Hematopoietic multipotent progenitor cell treated with erythropoietin and hydrocortisone succinate and interleukin-3 and kit ligand, for 8 days (in vitro differentiated cells): ENCODE results near the gene ATP6V1E1.
"Not testable (repeated sequence)": the region's sequence is repeated elsewhere in the genome, so short reads cannot be mapped to it uniquely, and the experiment has no call there.

Experiments used
- DNase-seq: peaks from one replicate; pipeline ENCODE4 v3.0.0-alpha.2; 2015

The ATP6V1E1 gene

DNA sequence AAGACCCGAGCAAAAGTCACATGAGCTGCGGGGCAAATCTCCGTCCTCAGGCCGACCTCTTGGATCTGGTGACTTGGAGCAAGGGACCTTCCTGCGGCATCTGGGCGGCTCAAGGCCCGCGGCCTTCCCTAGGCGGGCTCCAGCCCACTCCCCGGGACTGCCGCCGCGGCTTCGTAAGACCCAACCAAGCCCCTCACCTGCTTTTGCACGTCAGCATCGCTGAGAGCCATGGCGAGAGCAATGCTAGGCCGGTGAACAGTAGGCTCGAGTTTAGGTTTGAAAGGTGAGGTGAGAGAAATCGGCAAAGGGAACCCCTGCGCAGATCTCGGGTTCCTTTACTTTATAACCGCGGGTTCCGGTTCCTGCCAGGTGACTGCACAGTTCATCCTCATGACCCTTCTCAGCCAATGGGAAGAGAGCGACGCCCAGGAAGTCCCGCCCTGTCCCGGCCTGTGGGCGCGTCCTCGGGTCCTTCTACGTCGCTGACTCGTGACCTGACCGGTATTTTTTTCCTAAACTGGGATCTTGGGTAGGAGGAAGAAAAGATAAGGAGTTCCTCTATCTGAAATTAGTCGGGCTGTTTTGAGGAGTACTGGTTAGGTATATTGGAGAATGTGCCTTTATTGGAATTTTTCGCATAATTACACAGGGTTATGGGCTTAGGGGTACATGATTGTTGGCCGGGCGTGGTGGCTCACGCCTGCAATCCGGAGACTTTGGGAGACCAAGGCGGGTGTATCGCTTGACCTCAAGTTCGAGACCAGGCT lies at the start of gene ATP6V1E1:
ATP6V1E1 (minus strand) TSS at position 344 of the 767 bp plus-strand sequence; CDS start at position 230, 114 bp downstream.
- peak; percentile 98 for DNase-seq

DNA sequence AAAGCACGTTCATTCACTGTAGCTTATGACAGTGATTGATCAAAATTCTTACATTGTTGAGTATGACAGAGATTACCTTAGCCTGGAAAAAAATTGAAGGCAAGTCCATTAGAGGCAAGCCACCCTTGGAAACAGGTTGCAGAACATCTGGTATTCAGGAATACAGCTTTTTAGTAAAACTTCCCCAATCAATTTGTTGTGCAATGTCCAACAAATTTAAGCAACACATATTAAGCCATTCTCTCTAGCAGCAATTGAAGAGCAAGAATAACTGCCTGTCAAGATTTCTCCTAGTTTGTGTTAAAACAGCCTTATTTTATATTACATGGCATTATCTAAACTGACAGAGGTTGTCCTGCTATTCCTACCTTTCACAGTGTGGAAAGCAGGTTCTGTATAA lies 47.0 kb upstream of the ATP6V1E1 start:
- no peak for DNase-seq

DNA sequence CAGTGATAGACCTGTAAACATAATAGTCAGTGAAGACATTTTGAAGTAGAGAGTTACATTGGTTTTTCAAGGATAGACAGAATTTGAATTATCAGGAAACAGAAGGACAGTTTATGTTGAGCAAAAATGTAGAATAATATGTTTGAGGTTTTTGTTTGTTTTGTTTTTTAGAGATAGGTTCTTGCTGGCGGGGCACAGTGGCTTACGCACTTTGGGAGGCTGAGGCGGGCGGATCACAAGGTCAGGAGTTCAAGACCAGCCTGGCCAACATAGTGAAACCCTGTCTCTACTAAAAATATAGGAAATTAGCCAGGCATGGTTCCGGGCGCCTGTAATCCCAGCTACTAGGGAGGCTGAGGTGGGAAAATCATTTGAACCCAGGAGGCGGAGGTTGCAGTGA lies 45.6 kb upstream of the ATP6V1E1 start:
- no peak for DNase-seq

DNA sequence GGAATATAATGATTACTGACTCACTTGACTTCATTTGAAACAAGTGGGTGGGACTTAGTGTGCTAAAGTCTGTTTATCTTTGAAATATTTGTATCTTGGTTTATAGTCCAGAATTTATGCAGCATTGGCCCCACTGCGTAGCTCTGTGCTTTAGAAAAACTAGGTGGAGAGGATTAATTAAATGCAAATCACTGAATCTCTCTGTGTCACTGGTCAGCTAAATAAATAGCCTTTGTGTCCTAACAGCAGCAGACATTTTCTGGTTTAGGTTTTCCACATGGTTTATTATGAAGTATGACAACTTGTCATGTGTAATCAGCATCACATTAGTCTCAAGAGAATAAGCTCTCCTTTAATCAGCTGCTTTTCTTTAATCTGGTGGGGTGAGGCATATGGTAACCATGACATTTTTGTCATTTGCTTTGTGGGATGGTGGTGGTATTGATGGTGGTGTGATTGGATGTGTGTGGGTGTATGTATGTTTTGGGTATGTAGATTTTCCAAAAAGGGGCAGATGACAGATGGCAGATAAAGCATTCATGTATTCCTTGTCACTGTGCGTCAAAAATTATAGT lies 44.0 kb upstream of the ATP6V1E1 start:
- DNase-seq: peak; percentile 13

DNA sequence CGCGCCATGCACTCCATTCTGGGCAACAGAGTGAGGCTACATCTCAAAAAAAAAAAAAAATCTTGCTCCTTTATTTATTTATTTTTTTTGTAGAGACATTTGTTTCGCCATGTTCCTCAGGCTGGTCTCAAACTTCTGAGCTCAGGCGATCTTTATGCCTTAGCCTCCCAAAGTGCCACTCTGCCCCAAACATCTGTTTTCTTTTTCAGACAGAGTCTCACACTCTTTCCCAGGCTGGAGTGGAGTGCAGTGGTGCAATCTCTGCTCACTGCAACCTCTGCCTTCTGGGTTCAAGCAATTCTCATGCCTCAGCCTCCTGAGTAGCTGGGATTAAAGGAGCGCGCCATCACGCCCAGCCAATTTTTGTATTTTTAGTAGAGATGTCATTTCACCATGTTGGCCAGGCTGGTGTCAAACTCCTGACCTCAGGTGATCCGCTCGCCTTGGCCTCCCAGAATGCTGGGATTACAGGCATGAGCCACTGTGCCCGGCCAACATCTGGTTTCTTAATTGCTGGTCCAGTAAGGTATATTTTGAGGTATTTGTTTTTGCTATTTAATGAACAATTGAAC lies 43.1 kb upstream of the ATP6V1E1 start:
- DNase-seq: not testable (repeated sequence)

DNA sequence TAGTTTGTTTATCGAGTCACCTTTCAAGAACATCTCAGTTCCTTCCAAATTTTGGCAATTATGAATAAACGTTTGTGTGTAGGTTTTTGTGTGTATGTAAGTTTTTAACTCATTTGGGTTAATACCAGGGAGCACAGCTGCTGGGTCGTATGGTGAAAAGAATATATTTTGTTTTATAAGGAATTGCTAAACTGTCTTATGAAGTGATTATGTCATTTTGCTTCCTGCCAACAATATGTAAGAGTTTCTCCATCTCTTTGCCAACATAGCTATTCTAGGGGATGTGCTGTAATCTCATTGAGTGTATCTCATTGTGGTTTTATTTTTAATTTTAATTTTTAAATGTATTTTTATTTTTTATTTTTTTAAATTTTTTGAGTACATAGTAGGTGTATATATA lies 37.3 kb upstream of the ATP6V1E1 start:
- DNase-seq: no peak

DNA sequence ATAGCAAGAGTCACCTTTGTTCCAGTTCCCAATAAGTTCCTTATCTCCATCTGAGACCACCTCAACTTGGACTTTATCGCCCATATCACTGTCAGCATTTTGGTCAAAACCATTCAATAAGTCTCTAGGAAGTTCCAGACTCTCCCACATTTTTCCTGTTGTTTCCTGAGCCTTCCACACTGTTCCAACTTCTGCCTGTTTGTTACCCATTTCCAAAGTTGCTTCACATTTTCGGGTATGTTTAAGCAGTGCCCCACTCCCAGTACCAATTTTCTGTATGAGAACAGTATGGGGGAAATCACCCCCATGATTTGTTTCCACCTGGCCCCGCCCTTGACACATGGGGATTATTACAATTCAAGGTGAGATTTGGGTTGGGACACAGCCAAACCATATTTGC lies 36.7 kb upstream of the ATP6V1E1 start:
- DNase-seq: no peak

DNA sequence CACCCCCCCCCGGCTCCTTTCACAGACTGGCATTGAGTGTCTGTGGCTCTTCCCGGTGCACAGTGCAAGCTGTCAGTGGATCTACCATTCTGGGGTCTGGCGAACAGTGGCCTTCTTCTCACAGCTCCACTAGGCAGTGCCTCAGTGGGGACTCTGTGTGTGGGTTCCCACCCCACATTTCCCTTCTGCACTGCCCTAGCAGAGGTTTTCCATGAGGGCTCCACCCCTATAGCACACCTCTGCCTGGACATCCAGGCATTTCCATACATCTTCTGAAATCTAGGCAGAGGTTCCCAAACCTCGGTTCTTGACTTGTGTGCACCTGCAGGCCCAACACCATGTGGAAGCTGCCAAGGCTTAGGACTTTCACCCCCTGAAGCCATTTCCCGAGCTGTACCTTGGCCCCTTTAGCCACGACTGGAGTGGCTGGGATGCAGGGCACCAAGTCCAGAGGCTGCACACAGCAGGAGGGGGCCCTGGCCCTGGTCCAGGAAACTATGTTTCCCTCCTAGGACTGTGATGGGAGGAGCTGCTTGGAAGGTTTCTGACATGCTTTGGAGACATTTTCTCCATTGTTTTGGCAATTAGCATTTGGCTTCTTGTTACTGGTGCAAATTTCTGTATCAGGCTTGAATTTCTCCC lies 36.0 kb upstream of the ATP6V1E1 start:
- DNase-seq: no peak

DNA sequence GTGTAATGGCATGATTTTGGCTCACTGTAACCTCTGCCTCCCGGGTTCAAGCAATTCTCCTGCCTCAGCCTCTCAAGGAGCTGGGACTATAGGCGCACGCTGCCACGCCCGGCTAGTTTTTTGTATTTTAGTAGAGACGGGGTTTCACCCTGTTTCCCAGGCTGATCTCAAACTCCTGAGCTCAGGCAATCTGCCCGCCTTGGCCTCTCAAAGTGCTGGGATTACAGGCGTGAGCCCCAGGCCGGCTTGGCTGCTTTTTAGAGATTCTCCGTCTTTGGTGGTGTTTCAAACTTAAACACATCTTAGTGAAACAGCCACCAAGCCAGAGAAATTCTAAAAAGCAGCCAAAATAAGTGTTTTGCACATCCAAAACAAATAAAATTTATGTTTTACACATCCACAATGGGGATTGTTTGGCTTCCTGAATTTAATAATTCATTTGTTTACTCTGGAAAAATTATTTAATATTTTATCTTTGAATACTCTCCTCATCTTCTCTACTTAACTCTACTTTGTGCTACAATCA lies 28.4 kb upstream of the ATP6V1E1 start:
- no peak for DNase-seq

DNA sequence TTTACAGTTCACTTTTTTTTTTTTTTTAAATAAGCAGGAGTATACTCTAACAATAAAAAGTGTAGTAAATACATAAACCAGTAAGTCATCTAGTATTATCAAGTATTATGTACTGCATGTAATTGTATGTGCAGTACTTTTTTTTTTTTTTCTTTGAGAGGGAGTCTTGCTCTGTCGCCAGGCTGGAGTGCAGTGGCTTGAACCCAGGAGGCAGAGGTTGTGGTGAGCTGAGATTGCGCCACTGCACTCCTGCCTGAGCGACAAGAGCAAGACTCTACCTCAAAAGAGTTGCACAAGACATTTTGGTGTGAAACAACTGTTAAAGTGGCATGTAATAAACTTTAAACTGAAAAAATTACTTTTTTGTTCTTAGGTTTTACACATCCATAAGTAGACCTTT lies 26.7 kb upstream of the ATP6V1E1 start:
- no peak for DNase-seq

DNA sequence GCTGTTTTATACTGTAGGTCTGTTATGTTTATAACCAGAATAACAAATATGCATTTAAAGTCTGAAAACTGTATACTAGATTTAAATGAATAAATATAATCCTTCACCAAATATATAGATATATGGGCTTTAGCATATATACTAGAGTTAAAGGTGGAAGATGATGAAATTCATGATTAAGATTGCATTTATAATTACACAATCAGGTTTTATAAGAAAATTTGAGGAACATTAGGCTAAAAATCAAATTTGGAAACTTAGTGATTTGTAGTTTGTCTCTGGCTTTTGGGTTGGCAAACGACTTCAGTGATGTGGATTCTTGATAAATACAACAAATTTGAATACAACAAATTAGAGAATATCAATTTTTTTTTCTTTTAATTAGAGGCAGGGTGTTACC lies 20.0 kb upstream of the ATP6V1E1 start:
- no peak for DNase-seq

DNA sequence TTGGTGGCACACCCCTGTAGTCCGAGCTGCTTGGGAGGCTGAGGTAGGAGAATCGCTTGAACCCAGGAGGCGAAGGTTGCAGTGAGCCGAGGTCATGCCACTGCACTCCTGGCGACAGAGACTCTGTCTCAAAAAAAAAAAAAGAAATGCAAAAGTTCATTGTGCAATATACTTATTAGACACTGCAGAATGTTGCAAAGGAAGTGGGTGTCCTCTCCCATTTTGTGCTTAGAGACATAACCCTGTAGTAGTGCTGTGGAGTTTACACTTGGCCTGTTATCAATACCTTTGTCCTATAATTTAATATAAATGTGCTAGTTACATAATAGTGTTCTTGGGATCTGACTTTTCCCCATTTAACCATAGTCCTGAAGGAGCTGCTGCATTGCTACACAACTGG lies 19.4 kb upstream of the ATP6V1E1 start:
- DNase-seq: no peak

DNA sequence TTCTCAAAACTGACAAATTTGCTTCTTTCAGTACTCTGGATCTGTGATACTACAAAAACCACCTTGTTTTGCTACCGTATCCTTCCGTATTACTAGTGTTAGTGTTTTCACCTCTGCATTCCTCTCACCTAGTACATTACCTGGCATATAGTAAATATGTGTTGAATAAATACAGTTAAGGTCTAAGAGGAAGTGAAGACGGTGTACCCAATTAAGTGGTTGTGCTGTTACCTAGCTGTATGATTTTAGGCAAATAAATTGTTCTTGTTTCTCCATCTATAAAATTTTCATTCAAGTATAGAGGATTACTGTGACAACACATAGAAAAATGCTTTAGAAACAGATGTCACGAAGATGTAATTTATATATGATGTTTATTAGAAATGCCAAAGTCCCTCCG lies 18.9 kb upstream of the ATP6V1E1 start:
- no peak for DNase-seq

DNA sequence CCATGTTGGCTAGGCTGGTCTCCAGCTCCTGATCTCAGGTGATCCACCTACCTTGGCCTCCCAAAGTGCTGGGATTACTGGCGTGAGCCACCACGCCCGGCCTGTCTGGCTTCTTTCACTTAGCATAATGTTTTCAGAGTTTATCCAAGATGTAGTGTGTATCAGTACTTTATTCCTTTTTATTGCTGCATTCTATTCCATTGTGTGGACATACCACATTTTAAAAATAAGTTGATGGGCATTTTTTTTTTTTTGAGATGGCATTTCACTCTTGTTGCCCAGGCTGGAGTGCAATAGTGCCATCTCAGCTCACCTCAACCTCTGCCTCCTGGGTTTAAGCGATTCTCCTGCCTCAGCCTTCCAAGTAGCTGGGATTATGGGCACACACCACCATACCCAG lies 13.8 kb upstream of the ATP6V1E1 start:
- not testable (repeated sequence) for DNase-seq

DNA sequence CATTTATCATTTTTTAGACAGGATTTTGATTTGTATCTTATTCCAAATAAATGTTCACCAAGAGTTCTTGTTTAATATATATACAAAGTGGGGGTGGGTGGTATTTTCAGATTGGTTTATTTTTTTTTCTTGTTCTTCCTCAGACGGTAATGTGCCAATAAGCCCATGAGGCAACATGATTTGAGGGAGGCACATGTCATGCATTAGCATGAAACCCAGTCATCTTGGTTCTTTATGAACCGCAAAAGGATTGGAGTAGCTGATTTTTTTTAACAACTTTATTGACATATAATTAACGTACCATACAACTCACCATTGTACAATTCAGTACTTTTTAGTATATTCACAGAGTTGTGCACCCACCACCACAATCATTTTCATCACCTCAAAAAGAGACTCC lies 12.7 kb upstream of the ATP6V1E1 start:
- DNase-seq: no peak

DNA sequence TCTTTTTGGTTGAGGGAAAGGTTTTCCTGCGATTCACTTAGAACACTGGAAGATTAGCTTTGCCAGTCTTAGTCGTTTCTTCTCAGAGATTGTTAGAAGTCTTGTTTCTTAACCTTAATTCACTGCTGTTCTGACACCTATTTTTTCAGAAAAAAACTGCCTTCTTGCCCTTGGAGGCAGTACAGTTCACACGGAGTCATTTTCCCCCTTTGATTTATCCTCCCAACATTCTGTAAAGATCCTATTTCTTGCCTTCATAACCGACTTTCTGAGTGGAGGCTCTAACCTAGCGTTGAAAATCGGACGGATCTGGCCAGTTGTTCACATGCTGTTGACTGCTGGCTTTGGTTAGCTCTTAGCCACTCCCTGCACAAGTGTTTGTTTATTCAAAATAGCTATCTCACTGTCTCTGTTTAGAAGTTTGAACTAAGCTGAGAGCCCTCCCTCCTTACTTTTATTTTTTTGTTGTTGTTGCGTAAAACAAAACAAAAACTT lies 10.7 kb upstream of the ATP6V1E1 start:
- DNase-seq: peak; percentile 63

DNA sequence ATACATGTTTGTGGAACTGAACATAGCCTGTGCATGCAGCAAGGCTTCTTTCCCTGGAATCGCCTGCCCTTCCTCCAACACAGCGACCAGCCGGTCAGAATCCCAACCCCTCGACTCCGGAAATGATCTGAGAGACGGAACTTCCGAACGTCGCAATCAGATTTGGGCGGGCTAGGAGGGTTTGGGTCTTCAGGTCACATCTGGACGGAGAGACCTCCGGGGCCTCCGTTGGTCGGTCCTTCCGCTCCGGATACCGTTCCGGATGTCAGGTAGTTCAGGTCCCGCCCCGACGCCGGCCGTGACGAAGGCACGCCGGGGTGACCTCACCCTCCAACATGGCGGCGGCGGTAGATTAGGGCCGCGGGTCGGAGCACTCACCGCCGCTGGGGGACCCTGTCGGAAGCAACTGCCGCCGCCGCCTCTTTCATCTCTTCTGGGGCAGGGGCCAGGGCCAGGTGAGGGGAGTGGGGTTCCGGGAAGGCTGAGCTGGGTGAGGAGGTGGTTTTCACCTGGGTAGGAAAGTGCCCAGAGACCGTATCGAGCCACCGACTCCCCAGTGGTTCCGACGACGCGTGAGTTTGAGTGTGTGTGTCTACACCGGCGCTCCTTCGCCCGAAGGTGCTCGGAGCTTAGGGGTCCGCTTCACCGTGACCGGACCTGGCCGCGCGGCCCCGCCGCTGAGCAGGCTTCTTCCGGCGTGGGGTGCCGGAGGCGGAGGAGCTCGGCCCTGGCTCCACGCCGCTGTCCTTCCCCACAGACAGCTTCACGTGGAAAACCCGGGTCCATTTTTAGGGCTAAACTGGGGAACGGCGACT lies 10.1 kb upstream of the ATP6V1E1 start, which contains the start of gene BCL2L13:
BCL2L13 (plus strand) TSS at position 326 of the 815 bp plus-strand sequence. CDS start 16,955 bp downstream, outside the sequence.
- peak; percentile 93 for DNase-seq

DNA sequence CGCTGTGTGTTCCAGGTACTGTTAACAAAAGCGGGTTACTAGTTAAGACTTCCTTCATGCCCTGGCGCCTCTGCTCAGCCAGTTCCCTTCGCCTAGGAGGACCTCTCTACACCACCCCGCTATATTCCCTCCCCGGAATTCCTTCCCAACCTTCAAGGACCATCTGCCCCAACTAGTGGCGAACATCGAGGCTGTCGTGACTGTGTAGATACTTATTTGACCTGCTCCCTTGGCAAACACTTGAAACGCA lies 9.6 kb upstream of the ATP6V1E1 start:
- DNase-seq: no peak

DNA sequence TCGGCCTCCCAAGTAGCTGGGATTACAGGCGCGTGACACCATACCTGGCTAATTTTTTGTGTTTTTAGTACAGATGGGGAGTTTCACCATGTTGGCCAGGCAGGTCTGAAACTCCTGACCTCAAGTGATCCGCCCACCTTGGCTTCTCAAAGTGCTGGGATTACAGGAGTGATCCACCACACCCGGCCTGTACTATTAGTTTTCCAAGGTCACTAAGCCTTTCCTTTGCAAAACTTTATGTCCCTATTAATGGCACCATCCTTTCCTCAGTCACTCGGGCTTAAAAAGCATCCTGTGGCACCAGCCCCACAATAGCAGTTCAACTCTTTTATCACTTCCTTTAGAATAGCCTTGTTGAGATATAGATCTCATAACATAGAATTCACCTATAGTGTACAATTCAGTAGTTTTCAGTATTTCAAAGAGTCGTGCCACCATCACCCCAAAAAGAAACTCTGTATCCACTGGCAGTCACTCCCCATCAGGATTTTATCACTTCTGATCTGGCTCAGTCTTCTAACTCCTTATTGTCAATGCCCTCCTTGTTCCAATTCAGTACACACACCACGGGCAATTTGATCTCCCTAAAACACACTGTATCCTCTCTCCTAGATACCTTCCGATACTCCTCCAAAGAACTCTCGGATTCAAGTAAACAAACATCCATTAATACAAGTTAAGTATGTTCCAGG lies 9.1 kb upstream of the ATP6V1E1 start:
- DNase-seq: no peak

DNA sequence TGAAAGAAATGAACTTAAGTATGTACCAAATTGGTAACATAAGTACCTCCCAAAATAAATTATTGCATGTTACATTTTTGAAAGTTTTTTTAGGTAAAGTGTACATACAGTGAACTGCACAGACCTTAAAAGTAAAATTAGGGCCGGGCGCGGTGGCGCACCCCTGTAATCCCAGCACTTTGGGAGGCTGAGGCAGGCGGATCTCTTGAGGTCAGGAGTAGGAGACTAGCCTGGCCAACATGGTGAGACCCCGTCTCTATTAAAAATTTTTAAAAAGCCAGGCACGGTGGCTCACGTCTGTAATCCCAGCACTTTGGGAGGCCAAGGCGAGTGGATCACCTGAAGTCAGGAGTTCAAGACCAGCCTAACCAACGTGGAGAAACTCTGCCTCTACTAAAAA lies 8.3 kb upstream of the ATP6V1E1 start:
- not testable (repeated sequence) for DNase-seq

DNA sequence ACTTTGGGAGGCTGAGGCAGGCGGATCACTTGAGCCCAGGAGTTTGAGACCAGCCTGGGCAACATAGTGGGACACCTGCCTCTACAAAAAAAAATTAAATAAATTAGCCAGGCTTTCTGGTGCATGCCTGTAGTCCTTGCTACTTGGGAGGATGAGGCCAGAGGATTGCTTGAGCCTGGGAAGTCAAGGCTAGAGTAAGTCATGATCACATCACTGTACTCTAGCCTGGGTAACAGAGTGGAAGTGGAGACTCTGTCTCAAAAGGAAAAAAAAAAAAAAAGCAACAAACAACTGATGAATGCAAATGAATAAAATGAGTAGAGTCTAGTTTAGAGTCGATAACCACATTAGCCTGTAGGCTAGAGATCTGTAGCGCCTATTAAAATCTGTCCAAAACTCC lies 6.1 kb upstream of the ATP6V1E1 start:
- DNase-seq: no peak

DNA sequence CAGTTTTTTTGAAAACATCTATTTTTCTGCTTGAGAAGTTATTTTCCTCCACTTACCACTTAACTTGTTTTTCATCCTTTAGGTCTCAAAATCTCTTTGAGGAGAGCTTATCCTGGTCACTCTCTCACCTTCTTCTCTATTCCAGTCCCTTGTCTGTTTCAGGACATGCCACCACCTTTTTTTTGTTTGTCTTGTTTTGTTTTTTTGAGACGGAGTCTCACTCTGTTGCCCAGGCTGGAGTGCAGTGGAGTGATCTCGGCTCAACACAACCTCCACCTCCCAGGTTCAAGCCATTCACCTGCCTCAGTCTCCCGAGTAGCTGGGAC lies 5.4 kb upstream of the ATP6V1E1 start:
- DNase-seq: no peak
